Ishikawa (cell line): ENCODE data around the gene DNALI1.

Experiments used
- CEBPB ChIP-seq: IDR thresholded peaks from 2 replicates; pipeline ENCODE4 v1.6.1; 2012
- CREB1 ChIP-seq: IDR thresholded peaks from 2 replicates; pipeline ENCODE4 v1.6.1; 2012; ENCODE audit warnings: low read depth
- EGR1 ChIP-seq: IDR thresholded peaks from 2 replicates; pipeline ENCODE4 v1.6.1; 2012
- EP300 ChIP-seq: IDR thresholded peaks from 2 replicates; pipeline ENCODE4 v1.6.1; 2012; ENCODE audit warnings: borderline replicate concordance
- FOXM1 ChIP-seq: IDR thresholded peaks from 2 replicates; pipeline ENCODE4 v1.6.1; 2012; ENCODE audit warnings: low read depth, borderline replicate concordance
- NFIC ChIP-seq: IDR thresholded peaks from 2 replicates; pipeline ENCODE4 v1.6.1; 2012
- RAD21 ChIP-seq: IDR thresholded peaks from 2 replicates; pipeline ENCODE4 v1.6.1; 2012; ENCODE audit warnings: low read depth
- TAF1 ChIP-seq: IDR thresholded peaks from 2 replicates; pipeline ENCODE4 v1.6.1; 2012; ENCODE audit warnings: low read depth, mild to moderate bottlenecking
- TCF12 ChIP-seq: IDR thresholded peaks from 2 replicates; pipeline ENCODE4 v1.6.1; 2012; ENCODE audit warnings: low read depth
- TEAD4 ChIP-seq: IDR thresholded peaks from 2 replicates; pipeline ENCODE4 v1.6.1; 2012
- YY1 ChIP-seq: IDR thresholded peaks from 2 replicates; pipeline ENCODE4 v1.6.1; 2012; ENCODE audit warnings: low read depth
- ZBTB7A ChIP-seq: IDR thresholded peaks from 2 replicates; pipeline ENCODE4 v1.6.1; 2012; ENCODE audit warnings: low read depth
- TF ChIP-seq, protein P1 (sequence below): IDR thresholded peaks from 2 replicates; pipeline ENCODE4 v1.6.1; 2012
- TF ChIP-seq, protein P2 (sequence below): IDR thresholded peaks from 2 replicates; pipeline ENCODE4 v1.6.1; 2012; ENCODE audit warnings: low read depth, mild to moderate bottlenecking
- TF ChIP-seq, protein P3 (sequence below): IDR thresholded peaks from 2 replicates; pipeline ENCODE4 v1.6.1; 2012

Gene DNALI1

DNA sequence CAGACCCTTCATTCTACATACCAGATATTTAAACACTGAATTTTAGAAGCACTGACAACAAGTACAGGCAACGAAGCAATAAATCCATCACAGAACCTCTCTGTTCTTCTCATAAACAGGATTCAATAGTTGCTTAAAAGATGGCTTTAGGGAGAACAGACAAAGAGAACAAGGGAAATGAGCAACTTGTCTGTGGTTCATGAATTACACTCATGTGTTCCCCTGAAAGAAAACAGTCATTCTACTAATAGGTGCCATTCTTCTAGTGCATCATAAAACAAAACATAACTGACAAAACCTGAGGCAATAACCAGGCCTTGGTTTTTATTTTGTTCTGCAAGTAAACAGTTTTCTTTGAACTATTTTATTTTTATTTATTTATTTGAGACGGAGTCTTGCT is 32.2 kb downstream of the DNALI1 start:
- TF ChIP-seq, protein P1, sequence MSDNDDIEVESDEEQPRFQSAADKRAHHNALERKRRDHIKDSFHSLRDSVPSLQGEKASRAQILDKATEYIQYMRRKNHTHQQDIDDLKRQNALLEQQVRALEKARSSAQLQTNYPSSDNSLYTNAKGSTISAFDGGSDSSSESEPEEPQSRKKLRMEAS: no peak
- TF ChIP-seq TAF1 (no peak), RAD21 (no peak), YY1 (no peak), TEAD4 (no peak), CREB1 (no peak), TCF12 (no peak), NFIC (no peak), CEBPB (no peak), ZBTB7A (no peak), EGR1 (no peak), EP300 (no peak), FOXM1 (no peak)
- TF ChIP-seq, protein P2, sequence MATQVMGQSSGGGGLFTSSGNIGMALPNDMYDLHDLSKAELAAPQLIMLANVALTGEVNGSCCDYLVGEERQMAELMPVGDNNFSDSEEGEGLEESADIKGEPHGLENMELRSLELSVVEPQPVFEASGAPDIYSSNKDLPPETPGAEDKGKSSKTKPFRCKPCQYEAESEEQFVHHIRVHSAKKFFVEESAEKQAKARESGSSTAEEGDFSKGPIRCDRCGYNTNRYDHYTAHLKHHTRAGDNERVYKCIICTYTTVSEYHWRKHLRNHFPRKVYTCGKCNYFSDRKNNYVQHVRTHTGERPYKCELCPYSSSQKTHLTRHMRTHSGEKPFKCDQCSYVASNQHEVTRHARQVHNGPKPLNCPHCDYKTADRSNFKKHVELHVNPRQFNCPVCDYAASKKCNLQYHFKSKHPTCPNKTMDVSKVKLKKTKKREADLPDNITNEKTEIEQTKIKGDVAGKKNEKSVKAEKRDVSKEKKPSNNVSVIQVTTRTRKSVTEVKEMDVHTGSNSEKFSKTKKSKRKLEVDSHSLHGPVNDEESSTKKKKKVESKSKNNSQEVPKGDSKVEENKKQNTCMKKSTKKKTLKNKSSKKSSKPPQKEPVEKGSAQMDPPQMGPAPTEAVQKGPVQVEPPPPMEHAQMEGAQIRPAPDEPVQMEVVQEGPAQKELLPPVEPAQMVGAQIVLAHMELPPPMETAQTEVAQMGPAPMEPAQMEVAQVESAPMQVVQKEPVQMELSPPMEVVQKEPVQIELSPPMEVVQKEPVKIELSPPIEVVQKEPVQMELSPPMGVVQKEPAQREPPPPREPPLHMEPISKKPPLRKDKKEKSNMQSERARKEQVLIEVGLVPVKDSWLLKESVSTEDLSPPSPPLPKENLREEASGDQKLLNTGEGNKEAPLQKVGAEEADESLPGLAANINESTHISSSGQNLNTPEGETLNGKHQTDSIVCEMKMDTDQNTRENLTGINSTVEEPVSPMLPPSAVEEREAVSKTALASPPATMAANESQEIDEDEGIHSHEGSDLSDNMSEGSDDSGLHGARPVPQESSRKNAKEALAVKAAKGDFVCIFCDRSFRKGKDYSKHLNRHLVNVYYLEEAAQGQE: no peak
- TF ChIP-seq, protein P3, sequence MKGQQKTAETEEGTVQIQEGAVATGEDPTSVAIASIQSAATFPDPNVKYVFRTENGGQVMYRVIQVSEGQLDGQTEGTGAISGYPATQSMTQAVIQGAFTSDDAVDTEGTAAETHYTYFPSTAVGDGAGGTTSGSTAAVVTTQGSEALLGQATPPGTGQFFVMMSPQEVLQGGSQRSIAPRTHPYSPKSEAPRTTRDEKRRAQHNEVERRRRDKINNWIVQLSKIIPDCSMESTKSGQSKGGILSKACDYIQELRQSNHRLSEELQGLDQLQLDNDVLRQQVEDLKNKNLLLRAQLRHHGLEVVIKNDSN: no peak

DNA sequence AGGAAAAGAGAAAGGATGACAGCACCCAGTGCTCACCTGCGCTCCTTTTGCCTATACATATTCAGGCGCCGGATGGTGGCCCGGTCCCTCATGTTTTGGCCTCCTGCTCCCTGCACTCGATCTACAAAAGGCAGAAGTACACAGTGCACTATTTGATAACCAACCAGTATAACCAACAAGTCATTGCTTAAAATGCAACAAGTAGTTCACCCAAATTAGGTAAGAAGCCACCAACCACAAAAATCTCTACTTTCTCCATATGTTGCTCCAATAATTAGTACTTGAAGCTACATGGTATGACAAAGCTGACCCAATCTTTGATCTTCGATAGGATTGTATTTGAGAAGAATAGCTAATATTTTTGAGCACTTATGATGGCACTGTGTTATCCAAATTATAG is 37.0 kb downstream of the DNALI1 start:
- TF ChIP-seq ZBTB7A: no peak
- TF ChIP-seq CREB1: no peak
- no peak for TF ChIP-seq YY1
- no peak for TF ChIP-seq TCF12
- no peak for TF ChIP-seq NFIC
- TF ChIP-seq, protein P2: no peak
- TF ChIP-seq EGR1: no peak
- TF ChIP-seq, protein P1: no peak
- no peak for TF ChIP-seq FOXM1
- TF ChIP-seq CEBPB: no peak
- no peak for TF ChIP-seq TAF1
- no peak for TF ChIP-seq RAD21
- TF ChIP-seq TEAD4: no peak
- TF ChIP-seq, protein P3: no peak
- TF ChIP-seq EP300: no peak

DNA sequence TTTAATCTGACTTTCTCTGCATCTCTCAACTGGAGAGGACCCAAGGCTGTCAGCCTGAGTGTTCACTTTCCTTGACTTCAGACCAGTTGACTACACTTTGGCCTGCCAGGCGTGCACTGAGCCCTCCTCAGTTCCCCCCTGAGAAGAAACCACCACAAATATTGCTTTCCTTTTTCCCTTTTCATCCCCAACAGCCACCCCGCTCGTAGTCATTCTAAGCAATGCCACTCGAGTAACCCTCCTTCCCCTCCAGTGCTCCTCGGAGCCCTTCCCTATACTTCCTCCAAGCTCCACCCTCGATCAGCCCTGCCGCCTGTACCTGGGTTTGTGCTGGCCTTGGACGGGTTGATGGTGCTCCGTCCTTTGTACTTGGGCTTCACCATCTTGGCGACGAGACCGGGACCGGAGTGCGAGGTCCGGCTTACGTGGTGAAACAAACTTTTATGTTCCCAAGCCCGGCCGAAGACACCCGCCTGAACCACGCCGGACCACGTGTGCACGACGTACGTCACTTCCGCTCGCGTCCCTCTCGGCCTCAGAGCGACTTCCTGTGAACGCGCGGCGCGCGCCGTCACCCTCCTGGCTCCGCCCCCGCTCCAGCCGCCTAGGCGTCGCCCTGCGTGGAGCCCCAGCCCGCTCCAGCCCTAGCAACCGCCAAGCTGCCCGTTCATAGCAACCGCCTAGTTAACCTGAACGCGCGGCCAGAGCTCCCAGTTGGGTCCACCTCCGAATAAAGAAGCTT is 38.9 kb downstream of the DNALI1 start, which contains the start of gene GNL2:
Gene GNL2 (minus strand): TSS at position 498 of the 742 bp plus-strand sequence. CDS start 115 bp downstream, at position 383.
- no peak for TF ChIP-seq ZBTB7A
- TF ChIP-seq CEBPB: no peak
- TF ChIP-seq RAD21: no peak
- peak; percentile 66 for TF ChIP-seq EGR1
- TF ChIP-seq EP300: no peak
- no peak for TF ChIP-seq NFIC
- no peak for TF ChIP-seq YY1
- TF ChIP-seq, protein P3: peak; percentile 97
- no peak for TF ChIP-seq FOXM1
- peak; percentile 81 for TF ChIP-seq CREB1
- TF ChIP-seq, protein P2: no peak
- TF ChIP-seq TCF12: no peak
- TF ChIP-seq TEAD4: no peak
- TF ChIP-seq, protein P1: peak; percentile 98
- no peak for TF ChIP-seq TAF1
